HG03108 (cell line): Measurements from ENCODE around the gene FBXO48.
"Not testable (repeated sequence)": the region's sequence is repeated elsewhere in the genome, so short reads cannot be mapped to it uniquely, and the experiment has no call there.

Experiments used
- ATAC-seq: cut with Tn5 transposase; IDR thresholded peaks from one replicate; pipeline ENCODE4 v1.9.1; 2021; ENCODE audit warnings: moderate library complexity; ENCODE audit not compliant: unreplicated experiment

FBXO48 gene

DNA sequence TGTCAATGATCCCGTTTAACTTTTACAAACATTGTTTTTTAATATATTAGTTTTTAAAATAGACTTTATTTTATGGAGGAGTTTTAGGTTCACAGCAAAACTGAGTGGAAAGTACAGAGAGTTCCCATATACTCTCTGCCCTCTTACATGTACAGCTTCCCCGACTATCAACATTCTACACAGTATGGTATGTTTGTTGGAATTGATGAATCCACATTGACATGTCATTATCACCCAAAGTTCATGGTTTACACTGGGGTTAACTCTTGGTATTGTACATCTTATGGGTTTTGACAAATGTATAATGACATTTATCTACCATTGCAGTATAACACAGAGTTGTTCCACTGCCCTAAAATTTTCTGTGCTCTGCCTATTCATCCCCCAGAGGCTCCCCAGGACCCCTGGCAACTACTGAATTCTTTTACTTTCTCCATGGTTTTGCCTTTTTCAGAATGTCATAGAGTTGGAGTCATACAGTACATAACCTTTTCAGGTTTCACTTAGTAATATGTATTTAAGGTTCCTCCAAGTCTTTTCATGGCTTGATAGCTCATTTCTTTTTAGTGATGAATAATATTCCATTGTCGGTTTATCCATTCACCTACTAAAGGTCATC lies 5.8 kb upstream of the FBXO48 start:
- no peak for ATAC-seq

DNA sequence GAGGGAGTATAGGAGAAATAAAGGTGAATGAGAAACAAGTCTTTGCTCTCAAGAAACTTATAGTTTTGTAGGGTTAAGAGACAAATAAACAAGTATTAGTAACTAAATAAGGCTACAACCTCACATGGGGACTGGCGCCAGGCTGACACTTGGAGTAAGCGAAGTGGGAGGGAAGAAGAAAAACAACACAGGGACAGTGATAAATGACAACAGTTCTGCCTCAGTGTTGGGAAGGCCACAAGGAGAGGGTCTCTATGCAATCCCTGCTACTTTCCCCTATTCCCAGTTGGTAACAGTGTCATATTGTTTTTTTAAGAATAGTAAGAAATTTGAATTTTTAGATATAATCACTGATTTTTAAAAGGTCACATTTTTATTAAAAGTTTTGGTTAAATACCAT lies 4.3 kb upstream of the FBXO48 start:
- no peak for ATAC-seq

DNA sequence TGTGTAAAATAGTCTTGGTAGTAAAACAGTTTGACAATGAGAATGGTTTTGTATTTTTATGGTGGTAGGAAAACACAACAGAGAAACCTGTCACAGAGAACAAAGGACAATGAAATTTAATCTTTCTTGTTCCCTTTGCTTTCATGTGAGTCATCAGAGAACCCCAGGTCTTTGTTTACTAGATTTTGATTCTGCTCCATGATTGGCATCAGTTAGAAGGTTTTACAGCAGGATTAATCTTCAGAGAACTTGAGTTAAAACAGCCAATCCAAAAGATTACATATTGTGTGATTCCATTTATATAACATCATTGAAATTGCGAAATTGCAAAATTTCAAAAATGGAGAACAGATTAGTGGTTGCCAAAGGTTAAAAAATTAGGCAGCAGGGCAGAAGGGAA lies 2.8 kb upstream of the FBXO48 start:
- no peak for ATAC-seq

DNA sequence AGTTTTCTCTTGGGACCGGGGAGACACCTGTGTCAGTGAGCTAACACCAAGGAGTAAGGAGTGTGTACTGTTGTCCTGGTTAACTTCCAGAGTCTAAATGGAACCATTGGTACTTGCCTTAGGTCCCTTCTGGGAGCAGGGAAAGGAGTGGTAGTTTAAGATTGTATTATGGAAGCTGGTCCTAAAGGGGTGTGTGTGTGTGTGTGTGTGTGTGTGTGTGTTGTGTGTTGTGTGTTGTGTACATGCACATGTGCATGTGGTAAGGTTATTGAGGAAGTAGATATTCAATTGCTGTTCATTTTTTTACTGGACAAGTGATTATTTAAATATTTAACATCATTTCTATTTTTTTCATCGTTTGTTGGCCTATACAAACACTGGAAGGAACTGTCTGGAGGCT lies 1.7 kb upstream of the FBXO48 start:
- no peak for ATAC-seq

DNA sequence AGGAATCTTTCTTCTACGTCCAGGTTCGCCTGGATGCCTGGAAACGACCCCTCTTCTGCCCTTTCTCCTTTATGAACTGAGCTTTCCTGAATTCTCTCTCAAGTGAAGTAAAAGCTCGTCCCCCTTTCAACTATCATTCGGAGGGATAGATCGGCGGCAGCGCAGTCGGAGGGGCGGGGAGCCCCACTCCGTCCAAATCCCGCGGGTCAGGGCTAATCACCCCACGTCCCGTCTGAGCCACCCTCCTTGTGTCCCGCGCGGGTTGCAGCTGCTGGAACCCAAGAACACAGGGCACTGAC lies 367 bp downstream of the FBXO48 start:
- no peak for ATAC-seq

DNA sequence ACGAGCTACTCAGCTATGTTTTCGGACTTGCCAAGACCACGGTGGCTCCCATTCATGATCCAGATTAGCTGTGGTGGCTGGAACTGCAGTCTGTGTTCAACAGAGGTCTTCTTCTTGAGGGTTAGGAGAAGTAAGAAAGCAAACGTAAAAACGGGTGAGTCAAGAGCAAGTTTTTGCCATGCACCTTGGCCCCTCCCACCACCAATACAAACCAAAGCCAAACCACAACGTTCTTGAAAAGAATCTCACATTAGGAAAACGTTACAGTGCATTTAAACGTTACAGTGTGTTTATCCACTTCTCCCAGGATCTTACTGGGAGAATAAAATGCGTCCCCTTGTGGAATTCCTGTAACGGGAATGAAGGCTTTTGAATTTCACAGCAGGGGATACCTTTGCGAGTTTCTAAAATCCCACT lies 725 bp downstream of the FBXO48 start:
- ATAC-seq: no peak

DNA sequence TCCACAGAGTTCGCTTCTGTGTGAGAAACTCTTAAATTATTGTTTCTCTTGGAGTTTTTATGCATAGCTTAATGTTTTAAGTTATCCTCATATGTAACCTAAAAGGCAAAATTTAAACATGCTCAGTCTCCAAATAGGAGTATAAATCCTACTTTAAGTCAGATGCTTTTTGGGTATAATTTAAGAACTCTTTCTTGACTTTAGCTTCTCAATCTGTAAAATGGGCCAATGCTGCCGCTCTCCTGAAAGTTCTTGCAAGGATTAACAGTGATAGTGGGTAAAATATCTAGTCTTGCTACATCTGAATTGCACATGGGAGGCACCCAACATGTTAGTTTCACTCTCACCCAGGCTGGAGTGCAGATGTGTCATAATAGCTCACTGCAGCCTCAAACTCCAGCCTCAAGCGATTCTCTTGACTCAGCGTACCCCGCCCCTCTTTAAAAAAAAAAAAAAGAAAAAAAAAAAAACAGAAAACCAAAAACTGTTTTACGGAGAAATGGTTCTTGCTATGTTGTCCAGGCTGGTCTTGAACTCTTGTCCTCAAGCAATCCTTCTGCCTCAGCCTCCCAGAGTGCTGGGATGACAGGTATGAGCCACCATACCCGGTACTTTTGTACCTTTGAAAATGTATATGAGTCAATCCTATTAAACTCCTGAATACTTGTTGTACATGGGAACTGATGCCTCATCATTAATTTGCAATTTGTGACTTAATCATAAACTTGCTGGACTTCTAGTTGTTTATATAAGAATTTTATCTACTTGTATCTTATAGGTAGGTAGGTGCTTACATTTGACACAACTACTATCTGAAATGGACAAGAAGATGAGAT lies 1.8 kb downstream of the FBXO48 start:
- no peak for ATAC-seq

DNA sequence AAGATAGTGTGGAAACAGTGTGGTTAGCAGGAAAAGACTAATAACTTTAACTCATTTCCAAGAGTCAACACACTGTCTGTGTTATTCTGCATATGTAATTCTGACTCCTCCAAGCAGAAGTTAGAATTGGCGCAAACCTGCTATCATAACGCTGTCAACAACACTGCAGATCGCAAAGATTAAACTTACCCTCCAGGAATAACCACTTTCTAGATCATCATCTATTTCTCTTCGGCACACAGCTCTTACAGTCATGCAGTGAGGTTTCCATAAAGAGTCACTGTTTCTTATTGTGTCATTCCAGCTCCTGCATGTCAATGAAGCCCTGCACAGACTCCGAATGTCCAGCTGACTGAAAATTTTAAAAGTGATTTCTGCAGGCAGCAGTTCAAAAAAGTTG lies 2.4 kb downstream of the FBXO48 start:
- ATAC-seq: no peak

DNA sequence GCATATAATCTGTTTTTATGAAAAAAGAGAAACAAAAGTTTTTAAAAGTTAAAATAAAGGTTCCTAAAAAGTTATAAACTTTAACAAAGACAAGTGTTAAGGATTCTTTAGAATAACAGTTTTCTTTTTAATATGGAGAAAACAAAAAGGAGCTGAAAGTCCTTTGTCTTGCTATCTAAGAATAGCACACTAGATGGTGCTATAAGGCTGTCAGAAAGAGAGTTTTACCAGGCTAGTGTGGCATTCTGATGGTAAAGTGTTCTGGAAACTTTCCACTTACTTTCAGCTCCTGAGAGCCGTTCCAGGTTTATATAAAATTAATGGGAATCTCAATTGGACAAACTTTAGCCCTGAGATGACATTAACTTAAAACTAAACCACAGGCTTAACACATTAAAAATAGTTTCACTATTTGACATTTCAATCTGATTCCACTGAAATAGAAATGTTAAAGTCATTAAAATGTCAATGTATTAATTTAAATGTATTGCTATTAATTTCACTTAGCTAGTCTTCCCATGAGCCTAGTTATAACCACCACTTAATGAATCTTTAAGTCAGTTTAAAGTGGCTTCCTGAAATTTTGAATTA lies 3.7 kb downstream of the FBXO48 start:
- ATAC-seq: no peak

DNA sequence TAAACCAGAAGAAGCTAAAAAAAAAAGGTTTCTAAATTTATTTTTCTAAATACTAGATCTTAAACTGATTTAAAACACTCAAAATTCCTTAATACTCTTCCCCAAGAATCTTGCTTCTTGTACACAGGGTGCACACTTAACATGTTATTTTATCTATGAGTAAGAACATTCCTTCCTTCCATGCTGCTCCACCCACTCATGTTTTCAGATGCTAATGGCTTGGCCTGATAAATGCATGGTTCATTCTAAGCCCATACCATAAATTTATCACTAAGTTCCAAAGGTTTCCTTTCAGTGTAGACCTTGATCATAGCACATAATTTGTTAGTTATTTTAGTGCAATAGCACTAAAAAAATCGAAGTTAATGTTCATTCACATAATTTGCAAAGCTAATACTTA lies 8.1 kb downstream of the FBXO48 start:
- no peak for ATAC-seq

DNA sequence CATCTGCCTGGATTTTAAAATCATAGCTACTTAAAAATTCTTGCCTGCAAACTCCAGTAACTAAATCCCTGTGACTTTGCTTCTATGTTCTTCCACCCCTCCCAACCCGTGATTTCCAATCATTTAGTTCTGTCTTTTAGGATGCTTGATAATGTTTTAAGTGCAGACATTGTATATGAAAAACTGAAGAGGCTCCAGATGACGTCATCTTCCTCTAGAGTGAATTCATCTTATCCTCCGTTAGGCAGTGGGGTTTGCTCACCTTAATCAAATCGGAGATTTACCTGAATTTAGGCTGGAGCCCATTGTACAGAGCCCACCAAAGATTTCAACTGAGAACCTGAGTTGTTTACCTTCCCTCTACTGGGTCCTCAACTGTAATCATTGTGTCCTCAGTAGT lies 10.9 kb downstream of the FBXO48 start:
- ATAC-seq: no peak

DNA sequence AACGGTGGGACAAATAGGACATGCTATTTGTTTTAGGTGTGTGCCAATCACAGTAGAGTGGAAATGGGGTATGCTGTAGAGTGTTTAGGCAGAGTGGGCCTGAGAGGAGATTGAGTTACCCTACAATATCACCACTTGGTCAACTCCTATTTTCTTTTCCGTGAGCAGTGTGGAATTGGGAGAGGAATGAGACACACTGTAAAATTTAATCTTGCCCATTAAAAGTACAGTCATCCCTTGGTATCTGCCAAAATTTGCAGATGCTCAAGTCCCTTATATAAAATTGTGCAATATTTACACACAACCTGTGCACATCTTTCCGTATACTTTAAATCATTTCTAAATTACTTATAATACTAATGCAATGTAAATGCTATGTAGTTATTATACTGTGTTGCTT lies 12.4 kb downstream of the FBXO48 start:
- no peak for ATAC-seq

DNA sequence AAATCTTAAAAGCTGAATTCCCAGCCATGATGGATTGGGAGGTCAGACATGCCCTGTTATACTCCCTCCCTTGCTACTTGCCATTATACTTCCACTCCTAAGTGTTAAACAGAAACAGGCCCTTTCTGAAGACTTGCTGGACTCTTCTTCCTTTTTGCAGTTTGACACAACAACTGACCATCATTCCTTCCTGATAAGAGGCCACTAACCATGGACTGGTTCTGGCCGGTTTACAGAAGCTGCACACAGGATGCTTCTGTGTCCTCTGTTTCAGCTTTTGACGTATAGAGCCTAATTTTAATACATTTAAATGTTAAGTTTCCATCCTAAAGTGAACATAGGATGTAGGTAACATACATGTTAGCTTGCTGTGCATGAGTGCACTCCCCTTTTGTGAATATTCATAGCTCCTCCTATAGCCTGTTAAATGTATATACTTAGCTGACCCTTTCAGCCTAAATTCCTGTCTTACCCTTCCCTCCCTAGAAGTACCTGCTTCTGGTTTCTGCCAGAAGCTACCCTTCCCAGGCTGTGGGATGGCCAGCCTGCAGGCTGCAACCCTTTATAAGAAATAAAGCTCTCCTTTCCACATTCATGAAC lies 13.2 kb downstream of the FBXO48 start:
- ATAC-seq: no peak

DNA sequence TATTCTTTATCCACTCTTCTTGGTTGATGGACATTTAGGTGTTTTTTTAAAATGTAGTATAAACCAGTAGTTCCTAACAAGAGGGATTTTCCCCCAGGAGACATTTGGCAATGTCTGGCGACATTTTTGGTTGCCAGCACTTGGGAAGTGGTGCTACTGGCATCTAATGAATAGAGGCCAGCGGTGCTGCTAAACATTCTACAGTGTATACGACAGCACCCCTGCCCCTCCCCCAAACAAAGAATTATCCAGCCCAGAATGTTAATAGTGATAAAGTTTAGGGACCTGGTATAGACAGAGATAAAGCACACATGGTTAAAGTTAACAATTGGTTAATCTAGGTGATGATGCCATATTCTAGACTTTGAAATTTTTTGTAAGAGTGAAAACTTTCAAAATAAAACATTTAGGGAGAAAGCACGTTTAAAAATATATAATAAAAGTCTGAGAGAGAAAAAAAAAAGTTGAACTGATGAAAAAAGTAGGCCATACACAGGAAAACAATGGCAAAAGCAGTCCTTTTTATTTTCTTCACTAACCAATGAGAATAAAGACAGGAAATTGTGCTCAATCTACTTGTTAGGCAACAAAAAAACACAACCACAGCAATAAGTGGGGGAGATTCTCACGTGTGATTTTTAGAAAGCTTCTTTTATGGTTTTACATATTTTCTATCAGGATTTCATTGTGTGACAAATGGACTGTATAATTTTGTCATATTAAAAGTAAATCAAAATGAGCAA lies 14.8 kb downstream of the FBXO48 start:
- ATAC-seq: no peak

DNA sequence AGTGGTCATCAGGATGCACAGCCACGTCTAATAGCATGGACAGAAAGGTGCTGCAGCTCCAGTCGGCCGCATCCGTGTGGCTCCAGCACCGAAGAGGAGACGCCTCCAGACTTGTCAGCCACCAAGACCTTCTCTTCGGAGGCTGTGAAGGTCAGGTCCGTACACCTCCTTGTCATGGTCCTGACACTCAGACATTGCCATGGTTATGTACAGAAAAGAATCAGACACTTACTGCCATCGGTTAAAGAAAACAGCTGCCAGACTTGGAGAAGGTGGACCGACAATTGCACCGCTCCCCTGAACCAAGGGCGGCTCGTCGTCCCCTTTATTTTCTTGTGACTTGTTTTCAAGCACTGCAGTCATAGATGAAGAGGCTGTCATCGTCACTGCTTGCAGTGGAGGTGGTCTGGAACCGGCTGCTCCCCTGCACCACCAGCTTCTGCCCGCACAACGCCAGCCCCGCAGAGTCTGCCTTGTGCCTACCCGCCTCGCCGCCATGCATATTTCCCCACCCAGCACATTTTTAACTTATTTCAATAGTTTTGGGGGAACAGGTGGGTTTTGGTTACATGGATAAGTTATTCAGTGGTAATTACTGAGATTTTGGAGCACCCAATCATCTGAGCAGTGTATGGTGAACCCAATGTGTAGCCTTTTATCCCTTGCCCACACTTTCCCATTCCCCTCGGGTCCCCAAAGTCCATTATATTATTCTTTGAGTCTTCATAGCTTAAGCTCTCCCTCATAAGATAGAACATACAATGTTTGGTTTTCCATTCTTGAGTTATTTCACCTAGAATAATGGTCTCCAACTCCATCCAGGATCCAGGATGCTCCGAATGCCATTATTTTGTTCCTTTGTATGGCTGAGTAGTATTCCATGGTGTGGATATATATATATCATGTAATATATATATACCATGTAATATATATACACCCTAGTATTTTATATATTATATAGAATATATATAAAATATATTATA lies 18.1 kb downstream of the FBXO48 start:
- ATAC-seq: no peak

DNA sequence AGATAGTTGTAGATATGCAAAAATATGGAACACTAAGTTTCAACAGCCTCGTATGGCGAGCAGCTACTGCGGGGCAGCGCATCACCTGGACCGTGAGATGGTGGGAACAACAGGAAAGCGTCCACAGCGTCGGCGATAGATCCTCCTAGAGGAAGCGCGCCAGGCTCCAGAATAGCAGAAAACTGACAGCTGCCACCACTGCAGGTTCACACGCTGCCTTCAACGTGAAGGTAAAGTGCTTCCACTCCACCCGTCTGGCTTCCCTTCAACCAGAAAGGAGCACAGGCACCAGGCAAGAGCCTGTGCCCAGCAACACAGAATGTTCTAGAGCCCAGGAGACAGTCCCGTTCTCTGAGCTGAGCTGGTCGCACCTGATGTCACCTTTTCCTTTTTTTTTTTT lies 20.0 kb downstream of the FBXO48 start:
- ATAC-seq: no peak

DNA sequence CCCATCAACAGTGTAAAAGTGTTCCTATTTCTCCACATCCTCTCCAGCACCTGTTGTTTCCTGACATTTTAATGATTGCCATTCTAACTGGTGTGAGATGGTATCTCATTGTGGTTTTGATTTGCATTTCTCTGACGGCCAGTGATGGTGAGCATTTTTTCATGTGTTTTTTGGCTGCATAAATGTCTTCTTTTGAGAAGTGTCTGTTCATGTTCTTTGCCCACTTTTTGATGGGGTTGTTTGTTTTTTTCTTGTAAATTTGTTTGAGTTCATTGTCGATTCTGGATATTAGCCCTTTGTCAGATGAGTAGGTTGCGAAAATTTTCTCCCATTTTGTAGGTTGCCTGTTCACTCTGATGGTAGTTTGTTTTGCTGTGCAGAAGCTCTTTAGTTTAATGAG lies 20.7 kb downstream of the FBXO48 start:
- ATAC-seq: not testable (repeated sequence)

DNA sequence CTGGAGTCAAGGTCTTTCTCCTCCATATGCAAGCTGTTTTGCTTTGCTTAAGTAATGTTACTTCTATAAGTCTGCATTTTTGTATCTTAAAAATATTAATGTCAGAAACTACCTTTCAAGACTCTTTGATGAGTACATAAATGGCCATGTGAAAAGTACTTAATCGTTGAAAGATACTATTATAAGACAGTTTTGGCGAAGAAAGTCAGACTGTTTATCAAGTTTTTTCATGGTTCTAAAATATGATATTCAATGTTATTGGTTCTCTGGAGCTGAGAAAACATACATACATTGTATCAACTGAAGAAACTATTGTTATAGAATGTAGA lies 25.1 kb downstream of the FBXO48 start:
- no peak for ATAC-seq

DNA sequence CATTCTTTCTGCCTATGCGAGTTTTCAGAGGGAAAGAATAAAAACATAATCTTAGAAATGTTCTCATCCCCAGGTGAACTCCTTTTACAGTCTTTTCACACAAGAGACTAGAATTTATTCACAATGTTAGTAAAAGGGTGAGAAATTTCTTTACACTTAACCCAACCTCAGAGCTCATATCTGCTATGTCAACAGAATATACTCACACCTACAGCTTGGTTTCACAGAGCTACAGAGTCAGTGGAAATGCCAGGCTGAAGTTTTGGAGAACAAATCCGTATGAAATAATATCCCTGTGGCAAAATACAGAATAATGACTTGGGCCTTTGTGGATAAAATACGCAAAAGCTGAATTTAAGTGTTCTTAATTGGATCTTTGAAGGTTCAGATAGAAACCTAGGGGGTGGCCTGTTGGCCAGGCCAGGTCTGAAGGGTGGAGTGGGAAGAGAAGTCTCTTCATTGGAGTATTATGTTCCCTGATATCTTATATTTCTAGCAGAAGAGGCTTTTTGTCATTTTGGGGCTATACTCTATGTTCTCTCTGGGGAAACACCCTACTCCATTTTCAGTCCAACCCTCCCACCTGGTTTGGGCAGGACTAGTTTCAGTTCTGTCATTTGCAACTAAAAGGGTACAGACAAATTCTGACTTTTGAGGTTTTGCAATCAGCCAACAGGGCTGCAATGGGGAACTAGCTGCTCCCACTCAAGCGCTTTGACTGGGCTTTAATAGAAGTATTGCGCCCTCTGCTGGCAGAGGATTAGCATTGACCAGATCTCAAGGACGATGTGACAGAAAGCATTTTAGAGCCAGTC lies 25.7 kb downstream of the FBXO48 start:
- ATAC-seq: peak; percentile 98
